ENCODE measurements around the gene AIRE.
"Not testable (repeated sequence)": the region's sequence is repeated elsewhere in the genome, so short reads cannot be mapped to it uniquely, and the experiment has no call there.

AIRE gene

GRCh38 chr21:44267655-44268142 lies 18.0 kb upstream of the AIRE start:
- peak; percentile 2 for DNase-seq

GRCh38 chr21:44269090-44269489 lies 16.6 kb upstream of the AIRE start:
- no peak for DNase-seq

- DNase-seq, result no peak
Measured at GRCh38 chr21:44271558-44272283, 14.0 kb upstream of the AIRE start.

GRCh38 chr21:44272284-44272858 lies 13.3 kb upstream of the AIRE start:
- DNase-seq, result no peak

GRCh38 chr21:44273046-44273445 lies 12.6 kb upstream of the AIRE start:
- DNase-seq, result no peak

- no peak for DNase-seq
Measured at GRCh38 chr21:44275041-44275440, 10.6 kb upstream of the AIRE start.

GRCh38 chr21:44279354-44280260 lies 6.1 kb upstream of the AIRE start:
- DNase-seq, result no peak

DNA sequence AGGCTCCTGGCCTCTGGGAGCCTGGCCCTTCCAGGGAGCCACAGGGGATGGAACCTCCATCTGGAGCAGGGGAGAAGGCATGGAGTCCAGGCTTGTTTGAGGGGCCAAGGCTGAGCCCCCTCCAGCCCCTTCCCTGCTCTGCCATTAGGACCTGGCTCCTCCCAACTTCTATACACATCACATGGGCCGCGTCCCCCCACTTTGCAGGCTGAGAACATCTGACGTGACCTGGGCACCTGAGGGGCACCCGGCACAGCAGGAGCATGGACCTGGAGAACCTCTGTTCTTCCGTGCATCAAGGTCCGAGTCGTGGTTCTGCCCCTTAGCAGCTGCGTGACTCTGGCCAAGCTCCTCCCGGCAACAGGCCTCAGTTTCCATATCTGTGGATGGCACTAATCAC lies 3.9 kb upstream of the AIRE start:
- DNase-seq, result no peak

- no peak for DNase-seq
Measured at GRCh38 chr21:44282370-44282769, 3.3 kb upstream of the AIRE start.

DNA sequence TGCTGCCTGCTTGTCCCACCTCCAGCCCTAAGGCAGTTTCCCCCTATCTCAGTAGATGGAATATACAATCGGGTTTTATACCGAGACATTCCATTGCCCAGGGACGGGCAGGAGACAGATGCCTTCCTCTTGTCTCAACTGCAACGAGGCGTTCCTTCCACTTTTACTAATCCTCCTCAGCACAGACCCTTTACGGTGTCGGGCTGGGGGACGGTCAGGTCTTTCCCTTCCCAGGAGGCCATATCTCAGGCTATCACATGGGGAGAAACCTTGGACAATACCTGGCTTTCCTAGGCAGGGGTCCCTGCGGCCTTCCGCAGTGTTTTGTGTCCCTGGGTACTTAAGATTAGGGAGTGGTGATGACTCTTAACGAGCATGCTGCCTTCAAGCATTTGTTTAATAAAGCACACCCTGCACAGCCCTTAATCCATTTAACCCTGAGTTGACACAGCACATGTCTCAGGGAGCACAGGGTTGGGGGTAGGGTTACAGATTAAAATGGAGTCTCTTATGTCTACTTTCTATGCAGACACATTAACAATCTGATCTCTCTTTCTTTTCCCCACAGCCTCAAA lies 2.4 kb upstream of the AIRE start:
- DNase-seq, result not testable (repeated sequence)

DNA sequence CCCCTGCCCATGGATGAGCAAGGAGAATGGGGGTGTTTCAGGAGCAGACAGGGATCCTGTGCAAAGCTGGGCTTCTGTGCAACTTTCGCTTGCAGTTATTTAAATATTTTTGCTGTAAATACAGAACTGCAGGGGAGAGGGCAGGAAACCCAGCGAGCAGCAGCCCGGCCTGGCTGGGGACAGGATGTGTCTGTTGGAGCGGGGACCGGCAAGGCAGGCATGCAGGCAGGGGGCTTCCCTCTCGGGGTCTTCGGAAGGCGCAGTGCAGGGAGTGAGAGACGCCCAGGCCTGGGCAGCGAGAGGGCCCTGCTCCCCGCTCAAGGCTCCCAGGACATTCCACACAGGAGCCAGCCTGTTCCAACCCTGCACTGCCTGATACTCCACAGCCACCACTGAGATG lies 1.7 kb upstream of the AIRE start:
- DNase-seq, result no peak

DNA sequence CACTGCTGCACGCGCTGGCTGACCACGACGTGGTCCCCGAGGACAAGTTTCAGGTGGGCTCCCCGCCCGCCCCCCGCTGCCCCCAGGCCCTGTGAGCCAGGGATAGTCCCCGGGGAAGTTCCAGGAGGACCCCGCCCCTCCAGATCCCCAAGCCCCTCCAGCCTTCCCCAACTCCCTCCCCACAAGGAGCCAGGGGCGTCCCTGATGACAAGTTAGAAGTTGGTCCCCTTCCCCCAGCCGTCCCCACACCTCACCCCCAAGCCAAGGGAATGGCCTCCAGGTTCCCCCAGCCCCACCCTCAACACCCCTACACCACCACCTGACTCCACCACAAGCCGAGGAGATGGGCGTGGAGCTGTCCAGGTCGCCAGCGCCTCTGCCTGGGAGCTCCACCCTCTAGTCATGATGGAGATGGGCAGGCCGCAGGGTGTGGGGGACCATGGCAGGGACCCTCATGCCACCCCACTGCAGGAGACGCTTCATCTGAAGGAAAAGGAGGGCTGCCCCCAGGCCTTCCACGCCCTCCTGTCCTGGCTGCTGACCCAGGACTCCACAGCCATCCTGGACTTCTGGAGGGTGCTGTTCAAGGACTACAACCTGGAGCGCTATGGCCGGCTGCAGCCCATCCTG lies 525 bp downstream of the AIRE start:
- no peak for DNase-seq

DNA sequence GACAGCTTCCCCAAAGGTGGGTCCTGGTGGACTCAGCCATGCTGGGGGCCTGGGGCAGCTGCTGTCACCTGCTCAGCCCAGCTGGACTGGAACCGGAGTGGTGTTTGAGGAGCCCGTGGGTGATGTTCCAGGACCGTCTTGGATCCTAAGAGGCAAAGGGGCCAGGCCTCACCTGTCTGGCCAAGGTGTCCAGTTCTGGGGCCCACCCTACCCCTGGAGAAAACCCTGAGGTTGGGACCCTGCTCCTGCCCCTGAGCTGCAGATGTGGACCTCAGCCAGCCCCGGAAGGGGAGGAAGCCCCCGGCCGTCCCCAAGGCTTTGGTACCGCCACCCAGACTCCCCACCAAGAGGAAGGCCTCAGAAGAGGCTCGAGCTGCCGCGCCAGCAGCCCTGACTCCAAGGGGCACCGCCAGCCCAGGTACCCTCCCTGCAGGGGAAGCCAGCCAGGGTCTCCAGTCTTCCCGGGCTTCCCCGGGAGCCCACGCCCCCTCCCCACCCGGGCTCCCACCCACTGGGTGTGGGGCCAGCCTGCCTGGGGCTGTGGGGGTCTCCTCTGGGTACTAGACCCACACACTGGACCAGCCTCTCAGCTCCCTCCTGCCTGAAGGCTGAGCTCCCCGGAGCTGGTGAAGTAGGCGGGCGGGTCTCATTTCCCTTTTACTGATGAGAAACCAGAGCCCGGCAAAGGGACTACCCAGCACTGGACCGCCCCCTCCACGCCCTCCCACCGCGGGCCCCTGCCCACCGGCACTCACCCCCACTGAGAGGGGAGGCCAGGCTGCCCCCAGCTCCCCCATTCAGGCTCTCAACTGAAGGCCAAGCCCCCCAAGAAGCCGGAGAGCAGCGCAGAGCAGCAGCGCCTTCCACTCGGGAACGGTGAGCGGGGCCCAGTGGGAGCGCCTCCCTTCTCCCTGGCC lies 1.3 kb downstream of the AIRE start:
- DNase-seq, result no peak

GRCh38 chr21:44288251-44289110 lies 2.8 kb downstream of the AIRE start:
- DNase-seq, result no peak

- DNase-seq, result no peak
Measured at GRCh38 chr21:44289381-44290010, 3.8 kb downstream of the AIRE start.

- DNase-seq, result no peak
Measured at GRCh38 chr21:44290327-44291077, 4.8 kb downstream of the AIRE start.

GRCh38 chr21:44291078-44291935 lies 5.6 kb downstream of the AIRE start:
- no peak for DNase-seq

All from stimulated activated naive CD4-positive, alpha-beta T cell treated with Interleukin-2 at 50 U/mL for 16 hours (primary cell).